Astrocyte of the spinal cord (primary cell): ENCODE results near the gene GREB1L.

ENCODE experiments used
- DNase-seq: peaks from one replicate; pipeline ENCODE4 v3.0.0; 2011; ENCODE audit warnings: low read depth, low spot score
- H3K4me3 ChIP-seq: 2 replicates; pipeline ENCODE4 v1.5.1; 2011; ENCODE audit warnings: low read depth, mild to moderate bottlenecking, low read length, moderate library complexity
- CTCF ChIP-seq: IDR thresholded peaks from 2 replicates; pipeline ENCODE4 v1.5.1; 2012; ENCODE audit warnings: low read depth, mild to moderate bottlenecking, low read length, inconsistent platforms
- in situ Hi-C: cut with HindIII; loops from 2 replicates; pipeline ENCODE4 v1.10.0; 2017; ENCODE audit warnings: low sequenced_read_pairs

The GREB1L gene

GRCh38 chr18:21398121-21398520 lies 156.1 kb downstream of the GREB1L start:
- no peak overlapping the region for H3K4me3 ChIP-seq
- TF ChIP-seq CTCF, result no peak
- in situ Hi-C loops, result no loop called here
- DNase-seq, result no peak

DNA sequence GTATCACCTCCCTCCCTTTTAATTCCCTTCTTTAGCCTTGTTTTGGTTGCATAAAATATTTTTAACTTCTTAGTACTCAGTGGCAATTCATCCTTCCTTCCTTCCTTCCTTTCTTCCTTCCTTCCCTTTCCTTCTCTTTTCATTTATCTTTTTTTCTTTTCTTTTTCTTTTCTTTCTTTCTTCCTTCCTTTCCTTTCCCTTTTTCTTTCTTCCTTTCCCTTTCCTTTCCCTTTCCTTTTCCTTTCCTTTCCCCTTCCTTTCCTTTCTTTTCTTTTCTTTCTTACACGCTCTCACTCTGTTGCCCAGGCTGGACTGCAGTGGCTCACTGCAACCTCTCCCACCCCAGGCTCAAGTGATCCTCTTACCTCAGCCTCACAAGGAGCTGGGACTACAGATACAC lies 160.2 kb downstream of the GREB1L start:
- in situ Hi-C loops, result no loop called here
- no peak overlapping the region for H3K4me3 ChIP-seq
- TF ChIP-seq CTCF, result no peak
- DNase-seq, result no peak

- no peak for DNase-seq
- in situ Hi-C loops, result no loop called here
- H3K4me3 ChIP-seq, result no peak overlapping the region
- no peak for TF ChIP-seq CTCF
These were observed 162.4 kb downstream of the GREB1L start for GRCh38 chr18:21404426-21404825.

- no peak overlapping the region for H3K4me3 ChIP-seq
- in situ Hi-C loops, result no loop called here
- DNase-seq, result peak; percentile 6
- no peak for TF ChIP-seq CTCF
These were observed 164.1 kb downstream of the GREB1L start for GRCh38 chr18:21406116-21406515.

DNA sequence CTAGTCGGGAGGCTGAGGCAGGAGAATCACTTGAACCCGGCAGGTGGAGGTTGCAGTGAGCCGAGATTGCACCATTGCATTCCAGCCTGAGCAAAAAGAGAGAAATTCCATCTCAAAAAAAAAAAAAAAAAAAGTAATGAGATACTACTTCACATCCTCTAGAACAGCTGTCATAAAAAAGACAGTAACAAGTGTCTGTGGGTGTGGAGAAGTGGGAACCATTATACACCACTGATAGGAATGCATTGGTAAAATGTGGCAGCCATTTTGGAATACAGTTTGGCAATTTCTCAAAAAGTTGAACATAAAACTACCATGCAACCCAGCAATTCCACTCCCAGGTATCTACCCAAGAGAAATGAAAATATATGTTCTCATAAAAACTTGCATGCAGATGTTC lies 166.6 kb downstream of the GREB1L start:
- in situ Hi-C loops, result no loop called here
- no peak for TF ChIP-seq CTCF
- H3K4me3 ChIP-seq, result no peak overlapping the region
- no peak for DNase-seq

DNA sequence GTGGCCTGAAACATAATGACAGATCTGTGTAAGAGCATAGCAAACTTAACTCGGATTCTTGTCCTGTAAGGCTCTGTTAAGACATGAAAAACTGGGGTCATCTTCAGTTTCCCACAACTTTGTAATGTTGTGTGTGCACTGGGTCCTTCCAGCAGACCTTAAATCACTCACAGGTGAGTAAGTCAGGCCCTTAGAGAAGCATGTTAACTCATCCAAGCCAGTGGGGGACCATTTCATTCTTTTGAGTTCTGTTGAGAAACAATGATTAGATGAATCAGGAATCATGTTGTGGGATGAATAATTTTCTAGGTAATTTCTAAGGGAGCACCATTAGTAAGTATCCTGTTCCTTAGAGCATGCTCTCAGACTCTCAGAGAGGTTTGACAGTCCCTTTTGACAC lies 191.4 kb downstream of the GREB1L start:
- no peak for DNase-seq
- in situ Hi-C loops, result no loop called here
- no peak for TF ChIP-seq CTCF
- no peak overlapping the region for H3K4me3 ChIP-seq

DNA sequence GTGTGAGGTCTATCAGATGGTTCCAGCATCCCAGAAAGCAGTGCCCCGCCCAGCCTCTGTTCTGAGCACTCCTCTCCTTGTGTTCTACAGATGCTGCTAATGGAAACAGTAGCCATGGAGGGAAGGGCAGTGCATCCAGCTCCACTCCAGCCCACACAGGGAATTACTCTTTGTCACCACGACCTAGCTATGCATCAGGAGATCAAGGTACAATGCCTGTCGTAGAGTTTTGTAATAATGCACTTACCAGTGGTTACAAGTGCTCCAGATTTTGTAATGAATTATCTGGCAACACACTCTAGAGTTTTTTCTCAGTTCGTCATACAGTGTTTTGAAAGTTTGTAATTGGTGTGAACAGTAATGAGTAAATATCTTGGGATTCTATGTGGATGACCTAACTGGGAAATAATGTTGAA lies 197.4 kb downstream of the GREB1L start:
- no peak overlapping the region for H3K4me3 ChIP-seq
- peak; percentile 67 for DNase-seq
- no peak for TF ChIP-seq CTCF
- in situ Hi-C loops, result no loop called here
